Measurements from ENCODE around the gene DCAF6.

GRCh38 chr1:167909691-167910180 is 26.7 kb upstream of the DCAF6 start:
- TF ChIP-seq POLR2A (IDR thresholded peaks at IDR 0.05; ENCODE audit: low read depth, low read length): no peak
- no peak for TF ChIP-seq POLR2AphosphoS5 (IDR thresholded peaks at IDR 0.05; ENCODE audit: low read depth, low read length)
